Chondrocyte (in vitro differentiated cells): ENCODE results near the gene ZNF226. TPM values are rescaled to one million over a fixed set of nuclear protein-coding genes. Genes with fewer than 3 reads are reported as not detected.
"Not testable (repeated sequence)": the region's sequence is repeated elsewhere in the genome, so short reads cannot be mapped to it uniquely, and the experiment has no call there.

Source experiments
- DNase-seq: peaks from one replicate; pipeline ENCODE4 v3.0.0; 2021; ENCODE audit warnings: mixed read lengths, low spot score
- H3K27ac Mint-ChIP-seq: one replicate; pipeline ENCODE4 v1.8.0; 2021; ENCODE audit warnings: mild to moderate bottlenecking, moderate library complexity, mixed read lengths; ENCODE audit not compliant: unreplicated experiment
- H3K27me3 Mint-ChIP-seq: 2 replicates; pipeline ENCODE4 v1.8.0; 2021; ENCODE audit warnings: low read depth, mixed read lengths
- H3K36me3 Mint-ChIP-seq: 2 replicates; pipeline ENCODE4 v1.8.0; 2021; ENCODE audit warnings: low read depth, mixed read lengths
- H3K4me1 Mint-ChIP-seq: 2 replicates; pipeline ENCODE4 v1.8.0; 2021; ENCODE audit warnings: low read depth, mild to moderate bottlenecking, mixed read lengths
- H3K4me3 Mint-ChIP-seq: one replicate; pipeline ENCODE4 v1.8.0; 2021; ENCODE audit warnings: mild to moderate bottlenecking, moderate library complexity, mixed read lengths; ENCODE audit not compliant: unreplicated experiment
- H3K9me3 Mint-ChIP-seq: 2 replicates; pipeline ENCODE4 v1.8.0; 2021; ENCODE audit warnings: low read depth, mixed read lengths
- CTCF ChIP-seq: fragments of 200-600 bp; sonication (generic); IDR thresholded peaks from 2 replicates; pipeline ENCODE4 v1.5.0; 2021; ENCODE audit warnings: antibody characterized with exemption, mild to moderate bottlenecking, moderate library complexity
- total RNA-seq: library from RNA; stranded (reverse); gene quantifications from 3 replicates; pipeline ENCODE4 v1.2.1, GENCODE V29; 2021

ZNF226 gene
- total RNA-seq, 1 donor from 2014 or later, result 25.0 TPM

- no peaks in the 10 kb centered on the region for H3K27me3 Mint-ChIP-seq
- peak within 1 kb of the TSS; percentile 86 for H3K4me3 Mint-ChIP-seq
- H3K9me3 Mint-ChIP-seq, result peaks cover 2% of the 10 kb centered on the region
- DNase-seq, result peak; percentile 95
- TF ChIP-seq CTCF, result no peak
- peaks cover 19% of the 10 kb centered on the region for H3K4me1 Mint-ChIP-seq
- H3K27ac Mint-ChIP-seq, result peak within 1 kb of the TSS; percentile 90
- H3K36me3 Mint-ChIP-seq, result peaks cover 6% of the 10 kb centered on the region
Measured at GRCh38 chr19:44212250-44212865, 47.5 kb downstream of the ZNF226 start, which contains the start of gene ZNF227. Gene ZNF227, plus strand, starts transcription at chr19:44212532. Its CDS starts 5,261 bp downstream, at chr19:44217793.

- DNase-seq, result no peak
- H3K27me3 Mint-ChIP-seq, result no peaks in the 10 kb centered on the region
- H3K4me3 Mint-ChIP-seq, result peak overlapping the region; percentile 86
Measured at GRCh38 chr19:44212866-44213346, 48.0 kb downstream of the ZNF226 start.

GRCh38 chr19:44219926-44220325, 55.0 kb downstream of the ZNF226 start:
- H3K36me3 Mint-ChIP-seq, result peaks cover 31% of the 10 kb centered on the region
- H3K4me3 Mint-ChIP-seq, H3K4me1 Mint-ChIP-seq, H3K27ac Mint-ChIP-seq, H3K9me3 Mint-ChIP-seq, DNase-seq, H3K27me3 Mint-ChIP-seq: not testable (repeated sequence)

More at GRCh38 chr19:44212866-44213346, 48.0 kb downstream of the ZNF226 start:
- H3K4me1 Mint-ChIP-seq, result peaks cover 15% of the 10 kb centered on the region
- peaks cover 2% of the 10 kb centered on the region for H3K9me3 Mint-ChIP-seq
- no peak for TF ChIP-seq CTCF
- H3K36me3 Mint-ChIP-seq, result peaks cover 8% of the 10 kb centered on the region
- peak overlapping the region; percentile 90 for H3K27ac Mint-ChIP-seq

- not testable (repeated sequence) for H3K27ac Mint-ChIP-seq, H3K4me1 Mint-ChIP-seq, H3K27me3 Mint-ChIP-seq, DNase-seq, H3K4me3 Mint-ChIP-seq
- Mint-ChIP-seq H3K9me3 (peaks cover 15% of the 10 kb centered on the region), H3K36me3 (peaks cover 35% of the 10 kb centered on the region)
Measured at GRCh38 chr19:44220761-44221160, 55.9 kb downstream of the ZNF226 start.

GRCh38 chr19:44221291-44221690, 56.4 kb downstream of the ZNF226 start:
- H3K9me3 Mint-ChIP-seq, result peaks cover 17% of the 10 kb centered on the region
- H3K4me1 Mint-ChIP-seq, DNase-seq, H3K27me3 Mint-ChIP-seq, H3K27ac Mint-ChIP-seq, H3K4me3 Mint-ChIP-seq: not testable (repeated sequence)
- peaks cover 37% of the 10 kb centered on the region for H3K36me3 Mint-ChIP-seq

Other genes starting within 250 kb of the ZNF226 start
- 14.4 to 18.8 TPM (median 15.5 TPM) in 3 replicates for gene ZNF45, start 229.8 kb upstream of the ZNF226 start, total RNA-seq
- 7.9 to 9.2 TPM (median 8.7 TPM) in 3 replicates for gene ZNF221, start 213.9 kb upstream of the ZNF226 start, total RNA-seq
- gene ZNF155, start 180.9 kb upstream of the ZNF226 start, total RNA-seq, result 6.6 to 9.9 TPM (median 9.3 TPM) in 3 replicates
- gene ZNF230, start 162.1 kb upstream of the ZNF226 start, total RNA-seq, result 2.2 to 3.9 TPM (median 3.3 TPM) in 3 replicates
- gene ZNF222, start 139.7 kb upstream of the ZNF226 start, total RNA-seq, result 5.8 to 8.5 TPM (median 6.3 TPM) in 3 replicates
- gene ZNF223, start 113.1 kb upstream of the ZNF226 start, total RNA-seq, result 2.5 to 6.5 TPM (median 5.2 TPM) in 3 replicates
- gene ZNF284, start 92.9 kb upstream of the ZNF226 start, total RNA-seq, result 3.2 to 4.3 TPM (median 4.1 TPM) in 3 replicates
- gene ZNF224, start 70.7 kb upstream of the ZNF226 start, total RNA-seq, result 18.1 to 22.7 TPM (median 20.2 TPM) in 3 replicates
- 5.2 to 8.1 TPM (median 5.5 TPM) in 3 replicates for gene ZNF225, start 51.7 kb upstream of the ZNF226 start, total RNA-seq
- gene ZNF234, start 23.5 kb upstream of the ZNF226 start, total RNA-seq, result 14.0 to 19.5 TPM (median 14.4 TPM) in 3 replicates
- gene ZNF227, start 47.4 kb downstream of the ZNF226 start, total RNA-seq, result 12.2 to 20.2 TPM (median 15.2 TPM) in 3 replicates
- gene ZNF233, start 94.8 kb downstream of the ZNF226 start, total RNA-seq, result 1.8 to 3.4 TPM (median 2.1 TPM) in 3 replicates
- 6.7 to 7.4 TPM (median 7.4 TPM) in 3 replicates for gene ZNF235, start 139.9 kb downstream of the ZNF226 start, total RNA-seq
- 4.9 to 7.1 TPM (median 6.9 TPM) in 3 replicates for gene ZNF112, start 191.6 kb downstream of the ZNF226 start, total RNA-seq
- 4.1 to 5.6 TPM (median 4.3 TPM) in 3 replicates for gene ZNF285, start 236.5 kb downstream of the ZNF226 start, total RNA-seq